ENCODE data around the gene KRTAP10-12.
"Not testable (repeated sequence)": the region's sequence is repeated elsewhere in the genome, so short reads cannot be mapped to it uniquely, and the experiment has no call there.

Gene KRTAP10-12

GRCh38 chr21:44697172-44697810 lies at the start of gene KRTAP10-12:
TSS of gene KRTAP10-12 (plus strand) at chr21:44697172. CDS start at chr21:44697202, 30 bp downstream.
- DNase-seq = not testable (repeated sequence)

GRCh38 chr21:44647222-44647552 lies 49.8 kb upstream of the KRTAP10-12 start:
- DNase-seq = no peak

- no peak for DNase-seq
These were observed 48.2 kb upstream of the KRTAP10-12 start for GRCh38 chr21:44648557-44649311.

DNA sequence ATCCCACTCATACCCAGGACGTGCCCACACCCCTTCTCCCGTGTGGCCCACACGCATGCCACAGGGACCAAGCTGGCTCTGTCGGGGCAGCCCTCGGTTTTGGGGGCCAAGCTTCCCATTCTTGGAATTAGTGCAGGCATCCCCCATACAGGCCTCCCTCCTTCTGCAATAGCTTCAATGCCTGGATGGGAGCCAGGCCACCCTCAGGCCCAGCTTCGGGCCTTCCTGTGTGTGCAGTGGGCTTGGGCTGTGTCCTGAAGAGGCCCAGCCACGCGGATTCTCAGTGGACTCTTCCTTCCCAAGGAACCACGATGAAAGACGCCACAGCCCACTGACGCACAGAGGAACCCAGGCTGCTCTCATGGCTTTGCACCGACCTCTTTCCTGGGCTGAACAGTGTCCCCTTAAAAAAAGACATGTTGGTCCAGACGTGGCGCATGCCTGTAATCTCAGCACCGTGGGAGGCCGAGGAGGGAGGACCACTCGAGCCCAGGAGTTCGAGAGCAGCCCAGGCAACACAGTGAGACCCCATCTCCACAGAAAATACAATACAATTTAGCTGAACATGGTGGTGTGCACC lies 47.4 kb upstream of the KRTAP10-12 start:
- DNase-seq = no peak

- no peak for DNase-seq
These were observed 46.6 kb upstream of the KRTAP10-12 start for GRCh38 chr21:44650265-44650972.

DNA sequence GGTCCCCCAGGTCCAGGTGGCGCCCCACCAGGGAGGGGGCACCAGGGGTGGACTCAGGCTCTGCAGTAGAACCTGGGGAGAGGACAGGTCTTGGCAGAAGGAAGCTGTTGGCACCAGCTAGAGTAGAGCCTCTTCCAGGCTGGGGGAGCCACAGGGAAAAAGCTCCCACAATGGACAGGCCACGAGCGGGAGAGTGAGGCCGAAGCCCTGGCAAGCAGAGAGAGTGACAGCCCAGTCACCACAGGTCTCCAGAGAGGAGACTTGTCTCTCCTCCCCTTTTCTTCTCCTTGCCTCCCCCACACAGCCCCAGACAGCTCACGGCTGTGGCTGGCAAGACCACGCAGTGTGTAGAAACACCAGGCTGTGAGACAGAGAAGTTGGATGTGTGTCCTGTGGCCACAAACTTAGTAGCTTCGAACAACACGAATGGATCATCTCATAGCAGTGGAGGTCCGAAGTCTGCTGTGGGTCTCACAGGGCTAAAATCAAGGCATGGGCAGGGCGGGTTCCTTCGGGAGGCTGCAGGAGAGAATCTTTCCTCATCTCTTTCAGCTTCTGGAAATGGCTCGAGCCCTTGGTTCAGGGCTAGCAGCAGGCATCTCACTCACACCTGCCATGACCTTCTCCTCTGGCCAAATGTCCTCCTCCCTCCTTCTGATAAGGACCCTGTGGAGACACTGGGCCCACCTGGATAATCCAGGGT lies 45.8 kb upstream of the KRTAP10-12 start:
- no peak for DNase-seq

DNA sequence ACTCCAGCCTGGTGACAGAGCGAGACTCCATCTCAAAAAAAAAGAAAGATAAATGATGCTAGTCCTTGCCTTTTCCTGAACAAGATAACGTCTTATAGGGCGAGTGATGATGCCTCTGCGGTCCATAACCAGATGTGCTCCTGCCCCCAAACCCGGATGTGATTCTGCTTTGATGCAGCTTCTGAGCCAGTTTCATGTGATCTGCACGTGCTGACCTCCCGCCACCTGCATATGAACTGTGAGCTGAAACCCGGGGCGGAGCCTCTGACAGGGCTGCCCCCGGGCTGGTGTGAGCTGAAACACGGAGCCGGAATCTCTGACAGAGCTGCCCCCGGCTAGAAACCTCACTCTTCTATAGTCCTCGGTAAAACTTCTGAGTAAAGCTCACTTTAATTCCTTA lies 43.8 kb upstream of the KRTAP10-12 start:
- no peak for DNase-seq

- no peak for DNase-seq
These were observed 43.1 kb upstream of the KRTAP10-12 start for GRCh38 chr21:44653656-44654575.

DNA sequence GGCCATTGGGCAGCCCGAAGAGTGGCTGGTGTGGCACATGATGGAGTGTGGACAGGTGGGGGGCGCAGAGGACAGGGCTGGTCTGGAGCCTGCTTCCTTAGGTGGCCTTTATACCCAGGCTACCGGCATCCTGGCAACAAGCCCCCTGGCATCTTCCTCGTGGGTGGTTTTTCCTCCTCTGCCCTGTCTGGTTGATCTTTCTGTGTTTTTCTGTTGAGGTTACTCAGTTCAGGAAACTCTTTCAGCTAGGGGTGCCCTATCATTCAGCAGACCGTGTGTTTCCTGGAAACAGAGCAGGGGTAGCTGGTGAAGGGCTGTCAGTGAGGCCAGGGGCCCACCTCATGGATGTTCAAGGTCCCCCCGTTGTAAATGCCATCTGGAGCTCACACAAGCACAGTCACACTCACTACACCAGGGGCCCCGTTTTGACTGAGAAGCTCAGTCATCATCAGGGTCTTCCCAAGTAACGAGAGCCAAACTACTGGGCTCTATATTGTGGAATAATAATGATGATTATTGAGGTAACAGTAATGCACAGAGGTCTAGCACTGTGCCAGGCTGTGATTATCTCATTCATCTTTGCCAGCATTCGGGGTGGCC lies 42.3 kb upstream of the KRTAP10-12 start, which contains the start of gene KRTAP12-4:
Gene KRTAP12-4 (minus strand): TSS at position 84 of the 600 bp plus-strand sequence. CDS start 45 bp downstream, at position 39.
- no peak for DNase-seq

DNA sequence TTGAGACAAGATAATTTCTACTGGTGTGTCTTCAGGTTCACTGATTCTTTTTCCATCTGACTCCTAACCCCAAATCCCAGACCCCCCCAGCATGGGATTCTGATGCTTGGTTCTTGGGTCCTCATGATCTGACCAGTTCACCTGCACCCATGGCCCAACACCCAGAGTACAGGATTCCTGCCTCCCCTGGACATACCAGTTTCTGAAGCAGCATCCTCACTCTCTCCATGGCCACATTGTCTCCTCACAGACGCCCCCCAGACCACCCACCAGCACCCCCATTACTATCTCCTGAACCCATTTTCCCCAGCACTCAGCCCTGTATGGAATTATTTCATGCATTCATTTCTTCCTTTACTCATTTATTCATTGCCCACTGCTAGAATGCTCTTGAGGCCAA lies 40.1 kb upstream of the KRTAP10-12 start:
- DNase-seq = no peak

DNA sequence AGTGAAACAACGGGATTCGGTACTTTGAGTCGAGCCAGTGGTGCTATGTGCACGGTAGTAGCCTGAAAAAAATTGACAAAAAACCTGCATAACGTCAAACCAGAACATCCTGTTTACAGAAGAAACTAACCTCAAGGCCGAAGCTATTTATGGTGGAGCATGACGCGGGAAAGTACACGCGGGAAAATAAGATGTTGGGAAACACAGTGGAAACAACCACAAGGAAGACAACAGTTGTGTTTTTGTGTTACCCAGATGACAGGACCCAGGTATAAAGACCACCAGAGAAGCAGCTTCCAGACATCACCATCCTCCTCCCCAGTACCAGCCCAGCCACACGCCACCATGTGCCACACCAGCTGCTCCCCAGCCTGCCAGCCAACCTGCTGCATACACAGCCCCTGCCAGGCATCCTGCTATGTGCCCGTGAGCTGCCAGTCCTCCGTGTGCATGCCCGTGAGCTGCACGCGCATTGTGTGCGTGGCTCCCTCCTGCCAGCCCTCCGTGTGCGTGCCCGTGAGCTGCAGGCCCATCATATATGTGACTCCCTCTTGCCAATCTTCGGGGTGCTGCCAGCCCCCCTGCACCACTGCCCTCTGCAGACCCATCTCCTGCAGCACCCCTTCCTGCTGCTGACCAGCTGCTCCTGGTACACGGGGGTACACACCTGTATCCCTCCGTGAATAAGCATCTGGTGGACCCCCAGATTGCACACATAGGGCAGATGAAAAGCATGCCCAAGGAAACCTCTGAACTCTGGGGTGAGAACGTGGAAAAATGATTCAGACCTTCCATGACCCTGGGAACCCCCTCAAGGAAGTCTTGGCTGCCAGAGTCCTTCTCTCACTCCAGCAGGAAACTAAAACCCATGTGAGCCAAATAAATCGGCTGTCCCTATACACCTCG lies 39.1 kb upstream of the KRTAP10-12 start, which contains the start of gene KRTAP12-3:
Gene KRTAP12-3 (plus strand): TSS at position 298 of the 906 bp plus-strand sequence. CDS start 48 bp downstream, at position 346.
- no peak for DNase-seq

- DNase-seq = no peak
These were observed 38.4 kb upstream of the KRTAP10-12 start for GRCh38 chr21:44658541-44658910.

DNA sequence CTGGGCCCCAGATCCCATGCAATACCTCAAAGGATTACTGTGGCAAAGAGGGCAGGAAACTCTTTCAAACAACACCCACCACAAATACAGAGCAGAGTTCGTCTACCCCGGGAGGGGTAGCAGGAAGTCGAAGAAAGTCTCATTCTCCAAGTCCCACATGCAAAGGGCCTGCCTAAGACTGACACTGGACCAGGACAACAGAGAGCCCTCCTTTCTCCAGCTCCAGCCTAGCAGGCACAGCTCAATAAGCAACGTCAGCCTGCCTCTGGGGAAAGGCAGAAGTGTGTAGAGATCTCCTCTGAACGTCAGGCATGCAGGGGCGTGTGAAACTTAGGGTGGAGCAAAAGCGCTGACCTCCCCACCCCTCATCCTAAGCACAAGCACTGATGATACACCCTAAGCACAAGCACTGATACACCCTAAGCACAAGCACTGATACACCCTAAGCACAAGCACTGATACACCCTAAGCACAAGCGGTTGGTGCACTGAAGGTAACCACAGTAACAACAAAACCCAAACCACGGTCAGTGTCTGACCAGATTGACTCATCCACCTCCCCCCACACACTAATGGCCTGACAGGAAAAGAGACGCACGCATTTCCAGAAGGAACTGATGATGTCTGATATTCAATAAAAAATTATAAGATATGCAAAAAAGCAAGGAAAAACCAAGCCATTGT lies 37.9 kb upstream of the KRTAP10-12 start:
- DNase-seq = no peak

GRCh38 chr21:44661567-44661966 lies 35.4 kb upstream of the KRTAP10-12 start:
- not testable (repeated sequence) for DNase-seq

GRCh38 chr21:44664691-44665090 lies 32.3 kb upstream of the KRTAP10-12 start:
- DNase-seq = no peak

- DNase-seq = no peak
These were observed 30.3 kb upstream of the KRTAP10-12 start, which contains the start of gene KRTAP12-2 for GRCh38 chr21:44666401-44667320. TSS of gene KRTAP12-2 (minus strand) at chr21:44666927. CDS start at chr21:44666886, 41 bp downstream.

- DNase-seq = no peak
These were observed 29.4 kb upstream of the KRTAP10-12 start for GRCh38 chr21:44667612-44668011.

Data from NCI-H510A (cell line).